Measurements from ENCODE around the gene FCGBP.

Gene FCGBP

GRCh38 chr19:39934584-39935363 lies at the start of gene FCGBP:
TSS of gene FCGBP (minus strand) at chr19:39934634.
- no peak within 1 kb of the TSS for H3K4me3 ChIP-seq (replicated peaks in 1 of 2; ENCODE audit: low read depth in 2 of 2, low read length in 2 of 2)
- TF ChIP-seq, protein P1, sequence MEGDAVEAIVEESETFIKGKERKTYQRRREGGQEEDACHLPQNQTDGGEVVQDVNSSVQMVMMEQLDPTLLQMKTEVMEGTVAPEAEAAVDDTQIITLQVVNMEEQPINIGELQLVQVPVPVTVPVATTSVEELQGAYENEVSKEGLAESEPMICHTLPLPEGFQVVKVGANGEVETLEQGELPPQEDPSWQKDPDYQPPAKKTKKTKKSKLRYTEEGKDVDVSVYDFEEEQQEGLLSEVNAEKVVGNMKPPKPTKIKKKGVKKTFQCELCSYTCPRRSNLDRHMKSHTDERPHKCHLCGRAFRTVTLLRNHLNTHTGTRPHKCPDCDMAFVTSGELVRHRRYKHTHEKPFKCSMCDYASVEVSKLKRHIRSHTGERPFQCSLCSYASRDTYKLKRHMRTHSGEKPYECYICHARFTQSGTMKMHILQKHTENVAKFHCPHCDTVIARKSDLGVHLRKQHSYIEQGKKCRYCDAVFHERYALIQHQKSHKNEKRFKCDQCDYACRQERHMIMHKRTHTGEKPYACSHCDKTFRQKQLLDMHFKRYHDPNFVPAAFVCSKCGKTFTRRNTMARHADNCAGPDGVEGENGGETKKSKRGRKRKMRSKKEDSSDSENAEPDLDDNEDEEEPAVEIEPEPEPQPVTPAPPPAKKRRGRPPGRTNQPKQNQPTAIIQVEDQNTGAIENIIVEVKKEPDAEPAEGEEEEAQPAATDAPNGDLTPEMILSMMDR (IDR thresholded peaks at IDR 0.05; ENCODE audit: low read depth, low read length) = no peak
- DNase-seq (ENCODE audit: low read depth in 2 of 2) = no peak

- H3K4me3 ChIP-seq (replicated peaks in 1 of 2; ENCODE audit: low read depth in 2 of 2, low read length in 2 of 2) = no peak overlapping the region
- TF ChIP-seq, protein P1 (IDR thresholded peaks at IDR 0.05; ENCODE audit: low read depth, low read length) = no peak
- no peak for DNase-seq (ENCODE audit: low read depth in 2 of 2)
Measured at GRCh38 chr19:39983695-39984300, 49.4 kb upstream of the FCGBP start.

DNA sequence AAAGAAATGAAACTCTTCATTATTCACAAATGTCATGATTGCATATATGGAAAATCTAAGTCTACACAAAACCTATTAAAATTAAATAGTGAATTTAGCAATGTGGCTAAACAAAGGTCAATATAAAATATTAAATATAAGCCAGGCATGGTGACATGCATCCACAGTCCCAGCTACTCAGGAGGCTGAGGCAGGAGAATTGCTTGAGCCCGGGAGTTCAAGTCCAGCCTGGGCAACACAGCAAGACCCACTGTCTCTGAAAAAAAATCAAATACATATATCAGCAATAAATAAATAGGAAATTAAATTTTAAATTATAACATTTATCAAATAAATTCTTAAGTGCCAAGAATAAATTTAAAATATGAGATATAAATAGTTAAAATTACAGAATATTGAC lies 48.4 kb upstream of the FCGBP start:
- TF ChIP-seq, protein P1 (IDR thresholded peaks at IDR 0.05; ENCODE audit: low read depth, low read length) = no peak
- no peak overlapping the region for H3K4me3 ChIP-seq (replicated peaks in 1 of 2; ENCODE audit: low read depth in 2 of 2, low read length in 2 of 2)
- DNase-seq (ENCODE audit: low read depth in 2 of 2) = no peak

DNA sequence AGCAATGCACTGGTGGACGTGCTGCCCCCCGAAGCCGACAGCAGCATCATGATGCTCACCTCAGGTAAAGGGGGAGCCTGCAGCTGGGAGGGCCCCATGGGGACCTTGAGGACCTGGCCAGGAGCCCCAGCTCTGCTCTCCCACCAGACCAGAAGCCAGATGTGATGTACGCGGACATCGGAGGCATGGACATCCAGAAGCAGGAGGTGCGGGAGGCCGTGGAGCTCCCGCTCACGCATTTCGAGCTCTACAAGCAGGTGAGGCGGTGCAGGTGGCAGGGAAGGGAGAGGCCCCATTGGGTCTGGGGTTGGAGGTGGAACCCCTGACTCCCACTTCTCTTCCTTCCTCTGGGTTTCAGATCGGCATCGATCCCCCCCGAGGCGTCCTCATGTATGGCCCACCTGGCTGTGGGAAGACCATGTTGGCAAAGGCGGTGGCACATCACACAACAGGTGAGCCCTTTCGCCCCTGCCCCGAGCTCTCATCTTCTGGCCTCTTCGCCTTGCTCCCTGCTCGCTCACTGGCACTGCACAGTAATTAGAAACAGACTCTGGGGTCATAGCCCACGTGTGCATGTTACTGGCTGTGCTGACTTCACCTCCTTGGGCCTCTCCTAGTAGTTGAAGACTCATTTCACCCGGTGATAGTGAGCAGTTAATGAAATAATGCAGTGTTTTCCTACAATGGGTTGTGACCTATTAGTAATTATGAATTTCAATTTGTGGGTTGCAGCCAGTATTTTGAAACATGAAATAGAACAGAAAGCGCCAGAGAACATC lies 40.1 kb upstream of the FCGBP start:
- no peak overlapping the region for H3K4me3 ChIP-seq (replicated peaks in 1 of 2; ENCODE audit: low read depth in 2 of 2, low read length in 2 of 2)
- DNase-seq (ENCODE audit: low read depth in 2 of 2) = no peak
- TF ChIP-seq, protein P1 (IDR thresholded peaks at IDR 0.05; ENCODE audit: low read depth, low read length) = no peak

- H3K4me3 ChIP-seq (replicated peaks in 1 of 2; ENCODE audit: low read depth in 2 of 2, low read length in 2 of 2) = peak overlapping the region; percentile 88 to 91
- no peak for DNase-seq (ENCODE audit: low read depth in 2 of 2)
- TF ChIP-seq, protein P1 (IDR thresholded peaks at IDR 0.05; ENCODE audit: low read depth, low read length) = no peak
Measured at GRCh38 chr19:39971380-39972035, 37.1 kb upstream of the FCGBP start.

- peak within 1 kb of the TSS; percentile 88 to 91 for H3K4me3 ChIP-seq (replicated peaks in 1 of 2; ENCODE audit: low read depth in 2 of 2, low read length in 2 of 2)
- DNase-seq (ENCODE audit: low read depth in 2 of 2) = peak; percentile 99
- TF ChIP-seq, protein P1 (IDR thresholded peaks at IDR 0.05; ENCODE audit: low read depth, low read length) = peak; percentile 81
Measured at GRCh38 chr19:39970675-39971379, 36.4 kb upstream of the FCGBP start, which contains the start of gene PSMC4. TSS of gene PSMC4 (plus strand) at chr19:39971165. CDS start at chr19:39971203, 38 bp downstream.
